ENCODE measurements around the gene NINJ1. TPM values are rescaled to one million over a fixed set of nuclear protein-coding genes. Genes with fewer than 3 reads are reported as not detected.

Gene NINJ1
- total and polyA plus RNA-seq, 2 of the 8 experiments (the other 6 are each of a cell fraction or from before 2014, with no cell fraction given): 28.2 to 65.6 TPM

GRCh38 chr9:93076101-93076791 is 57.8 kb downstream of the NINJ1 start (continued):
- no peak for TF ChIP-seq SP2 (IDR thresholded peaks at IDR 0.05; ENCODE audit: low read length)
- no peak for TF ChIP-seq MAX (IDR thresholded peaks at IDR 0.05)
- no peak for TF ChIP-seq CHD7 (IDR thresholded peaks at IDR 0.05; ENCODE audit: insufficient replicate concordance, low read length)

All from H1 (cell line).